K562 (cell line): ENCODE results near the gene PHF12. TPM values are rescaled to one million over a fixed set of nuclear protein-coding genes. Genes with fewer than 3 reads are reported as not detected.
A peak's percentile ranks its signal among the peaks of the same experiment; 100 is the strongest.

ENCODE experiments used
- BRD9 ChIP-seq: fragments of 450-650 bp; IDR thresholded peaks from 2 replicates; pipeline ENCODE4 v1.6.1; 2018; ENCODE audit warnings: low read depth; ENCODE audit not compliant: partially characterized antibody
- CTBP1 ChIP-seq: fragments of 450-650 bp; IDR thresholded peaks from 2 replicates; pipeline ENCODE4 v1.6.1; 2016; ENCODE audit warnings: borderline replicate concordance
- CXXC5 ChIP-seq: fragments of 250-450 bp; sonication (Bioruptor Pico); IDR thresholded peaks from 2 replicates; pipeline ENCODE4 v1.8.0; 2022; ENCODE audit warnings: inconsistent platforms, mild to moderate bottlenecking, moderate library complexity
- DMBX1 ChIP-seq: fragments of 250-450 bp; sonication (Bioruptor Pico); IDR thresholded peaks from 2 replicates; pipeline ENCODE4 v1.8.0; 2022; ENCODE audit warnings: inconsistent platforms, mild to moderate bottlenecking, moderate library complexity, borderline replicate concordance
- ETS2 ChIP-seq: IDR thresholded peaks from 2 replicates; pipeline ENCODE4 v1.6.1; 2016; ENCODE audit warnings: borderline replicate concordance, missing genetic modification characterization, mild to moderate bottlenecking, moderate library complexity, missing compliant biosample characterization; ENCODE audit not compliant: poor library complexity, severe bottlenecking
- NKRF ChIP-seq: fragments of 450-650 bp; IDR thresholded peaks from 2 replicates; pipeline ENCODE4 v1.6.1; 2016; ENCODE audit warnings: borderline replicate concordance
- NR2C2 ChIP-seq, 2 experiments: fragments of 200-800 bp in 1 of 2; sonication (Bioruptor generic) in 1 of 2; sonication (generic) in 1 of 2; formaldehyde crosslinking in 1 of 2; IDR thresholded peaks; 2 replicates each; pipeline versions ENCODE4 v1.6.1 to v1.8.0; 2016 to 2022; ENCODE audit warnings: mild to moderate bottlenecking in 1 of 2, missing compliant biosample characterization in 1 of 2, missing genetic modification characterization in 1 of 2, missing genetic modification reagents in 1 of 2
- NRF1 ChIP-seq, 2 experiments: fragments of 450-650 bp; IDR thresholded peaks in 1 of 2; conservative IDR thresholded peaks in 1 of 2; 2 replicates each; pipeline ENCODE4 v1.6.1; 2014; ENCODE audit warnings: mild to moderate bottlenecking in 2 of 2
- XRCC3 ChIP-seq: fragments of 450-650 bp; IDR thresholded peaks from 2 replicates; pipeline ENCODE4 v1.6.1; 2017; ENCODE audit warnings: mild to moderate bottlenecking, moderate library complexity
- ZNF766 ChIP-seq: fragments of 200-800 bp; sonication (Bioruptor generic); conservative IDR thresholded peaks from 2 replicates; pipeline ENCODE4 v1.6.1; 2016; ENCODE audit warnings: missing genetic modification characterization, missing compliant biosample characterization
- polyA plus RNA-seq, 8 experiments: library from polyadenylated mRNA; depleted of rRNA in 4 of 8; stranded (reverse) in 5 of 8; unstranded in 3 of 8; fragments of >200 nt; fragmentation: Nextera tagmentation in 2 of 8; fragmentation: Illumina TruSeq in 1 of 8; extraction: Ambion mirVana in 2 of 8; extraction: Trizol in 1 of 8; gene quantifications; 2 replicates each; pipeline versions ENCODE4 v1.2.1 to v1.2.3, GENCODE V29; 2011 to 2014; ENCODE audit warnings: inconsistent platforms in 1 of 8, missing spikeins in 1 of 8
- total RNA-seq, 7 experiments: library from RNA; depleted of rRNA in 6 of 7; stranded (reverse); fragments of >200 nt in 6 of 7; fragmentation: Illumina TruSeq in 2 of 7; extraction: Trizol in 2 of 7; gene quantifications; 2 replicates each; pipeline versions ENCODE4 v1.2.1 to v1.2.3, GENCODE V29; 2011 to 2021; ENCODE audit warnings: low replicate concordance in 1 of 7
- TF ChIP-seq, protein P1 (sequence below): sonication (generic); formaldehyde crosslinking; IDR thresholded peaks from 2 replicates; pipeline ENCODE4 v1.8.0; 2022; ENCODE audit warnings: missing genetic modification reagents, mild to moderate bottlenecking, moderate library complexity, borderline replicate concordance
- TF ChIP-seq, protein P2 (sequence below), 2 experiments: fragments of 450-650 bp; IDR thresholded peaks; 2 replicates each; pipeline ENCODE4 v1.6.1; 2016
- TF ChIP-seq, protein P3 (sequence below): sonication (generic); formaldehyde crosslinking; IDR thresholded peaks from 2 replicates; pipeline ENCODE4 v1.9.0; 2022; ENCODE audit warnings: mild to moderate bottlenecking, missing genetic modification reagents
- TF ChIP-seq, protein P4 (sequence below): fragments of 250-450 bp; sonication (Bioruptor Pico); IDR thresholded peaks from 2 replicates; pipeline ENCODE4 v1.4.0; 2020; ENCODE audit warnings: borderline replicate concordance

PHF12 gene
- total and polyA plus RNA-seq, 9 of the 15 experiments (the other 6 are each of a cell fraction or from before 2014, with no cell fraction given) = 0.82 to 31.3 (median 13.5) TPM

- TF ChIP-seq NR2C2 (CRISPR knock-in tag; IDR thresholded peaks at IDR 0.05) (no peak), NR2C2 (tag; IDR thresholded peaks at IDR 0.05) (peak; percentile 48; the same call in 1 of the 2 replicates), BRD9 (no peak), CTBP1 (peak; percentile 79; the same call in 1 of the 2 replicates), DMBX1 (CRISPR knock-in tag) (peak; percentile 63), NRF1 (conservative IDR thresholded peaks at IDR 0.05 in 1 of 2, IDR thresholded peaks at IDR 0.05 in 1 of 2) (peak in 1 of 2 experiments; percentile 38; a peak in 2 of 4 replicates), ZNF766 (CRISPR knock-in tag) (no peak; the same call in 1 of the 2 replicates), ETS2 (no peak), NKRF (peak; percentile 33; the same call in 1 of the 2 replicates), XRCC3 (no peak), CXXC5 (CRISPR knock-in tag) (peak; percentile 39)
- TF ChIP-seq, protein P1, sequence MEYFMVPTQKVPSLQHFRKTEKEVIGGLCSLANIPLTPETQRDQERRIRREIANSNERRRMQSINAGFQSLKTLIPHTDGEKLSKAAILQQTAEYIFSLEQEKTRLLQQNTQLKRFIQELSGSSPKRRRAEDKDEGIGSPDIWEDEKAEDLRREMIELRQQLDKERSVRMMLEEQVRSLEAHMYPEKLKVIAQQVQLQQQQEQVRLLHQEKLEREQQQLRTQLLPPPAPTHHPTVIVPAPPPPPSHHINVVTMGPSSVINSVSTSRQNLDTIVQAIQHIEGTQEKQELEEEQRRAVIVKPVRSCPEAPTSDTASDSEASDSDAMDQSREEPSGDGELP (CRISPR knock-in tag) = peak; percentile 72
- TF ChIP-seq, protein P2, sequence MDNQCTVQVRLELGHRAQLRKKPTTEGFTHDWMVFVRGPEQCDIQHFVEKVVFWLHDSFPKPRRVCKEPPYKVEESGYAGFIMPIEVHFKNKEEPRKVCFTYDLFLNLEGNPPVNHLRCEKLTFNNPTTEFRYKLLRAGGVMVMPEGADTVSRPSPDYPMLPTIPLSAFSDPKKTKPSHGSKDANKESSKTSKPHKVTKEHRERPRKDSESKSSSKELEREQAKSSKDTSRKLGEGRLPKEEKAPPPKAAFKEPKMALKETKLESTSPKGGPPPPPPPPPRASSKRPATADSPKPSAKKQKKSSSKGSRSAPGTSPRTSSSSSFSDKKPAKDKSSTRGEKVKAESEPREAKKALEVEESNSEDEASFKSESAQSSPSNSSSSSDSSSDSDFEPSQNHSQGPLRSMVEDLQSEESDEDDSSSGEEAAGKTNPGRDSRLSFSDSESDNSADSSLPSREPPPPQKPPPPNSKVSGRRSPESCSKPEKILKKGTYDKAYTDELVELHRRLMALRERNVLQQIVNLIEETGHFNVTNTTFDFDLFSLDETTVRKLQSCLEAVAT (IDR thresholded peaks at IDR 0.05) = peak in 1 of 2 experiments; percentile 28; a peak in 1 of 4 replicates
- TF ChIP-seq, protein P3, sequence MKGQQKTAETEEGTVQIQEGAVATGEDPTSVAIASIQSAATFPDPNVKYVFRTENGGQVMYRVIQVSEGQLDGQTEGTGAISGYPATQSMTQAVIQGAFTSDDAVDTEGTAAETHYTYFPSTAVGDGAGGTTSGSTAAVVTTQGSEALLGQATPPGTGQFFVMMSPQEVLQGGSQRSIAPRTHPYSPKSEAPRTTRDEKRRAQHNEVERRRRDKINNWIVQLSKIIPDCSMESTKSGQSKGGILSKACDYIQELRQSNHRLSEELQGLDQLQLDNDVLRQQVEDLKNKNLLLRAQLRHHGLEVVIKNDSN (CRISPR knock-in tag) = peak; percentile 100
- TF ChIP-seq, protein P4, sequence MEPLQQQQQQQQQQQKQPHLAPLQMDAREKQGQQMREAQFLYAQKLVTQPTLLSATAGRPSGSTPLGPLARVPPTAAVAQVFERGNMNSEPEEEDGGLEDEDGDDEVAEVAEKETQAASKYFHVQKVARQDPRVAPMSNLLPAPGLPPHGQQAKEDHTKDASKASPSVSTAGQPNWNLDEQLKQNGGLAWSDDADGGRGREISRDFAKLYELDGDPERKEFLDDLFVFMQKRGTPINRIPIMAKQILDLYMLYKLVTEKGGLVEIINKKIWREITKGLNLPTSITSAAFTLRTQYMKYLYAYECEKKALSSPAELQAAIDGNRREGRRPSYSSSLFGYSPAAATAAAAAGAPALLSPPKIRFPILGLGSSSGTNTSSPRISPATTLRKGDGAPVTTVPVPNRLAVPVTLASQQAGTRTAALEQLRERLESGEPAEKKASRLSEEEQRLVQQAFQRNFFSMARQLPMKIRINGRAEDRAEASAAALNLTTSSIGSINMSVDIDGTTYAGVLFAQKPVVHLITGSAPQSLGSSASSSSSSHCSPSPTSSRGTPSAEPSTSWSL (CRISPR knock-in tag) = no peak
Observed at GRCh38 chr17:28860363-28860808, 90.9 kb downstream of the PHF12 start (continued).
